ENCODE data around the gene DHTKD1.
A peak's percentile ranks its signal among the peaks of the same experiment; 100 is the strongest.

Gene DHTKD1

GRCh38 chr10:12068449-12069269 is at the start of gene DHTKD1:
Gene DHTKD1 (plus strand): TSS chr10:12068954. CDS start chr10:12069034, 80 bp downstream.
- peak; percentile 97 for DNase-seq (ENCODE audit: low spot score)

GRCh38 chr10:12019283-12019971 is 49.3 kb upstream of the DHTKD1 start:
- DNase-seq (ENCODE audit: low spot score): no peak

DNA sequence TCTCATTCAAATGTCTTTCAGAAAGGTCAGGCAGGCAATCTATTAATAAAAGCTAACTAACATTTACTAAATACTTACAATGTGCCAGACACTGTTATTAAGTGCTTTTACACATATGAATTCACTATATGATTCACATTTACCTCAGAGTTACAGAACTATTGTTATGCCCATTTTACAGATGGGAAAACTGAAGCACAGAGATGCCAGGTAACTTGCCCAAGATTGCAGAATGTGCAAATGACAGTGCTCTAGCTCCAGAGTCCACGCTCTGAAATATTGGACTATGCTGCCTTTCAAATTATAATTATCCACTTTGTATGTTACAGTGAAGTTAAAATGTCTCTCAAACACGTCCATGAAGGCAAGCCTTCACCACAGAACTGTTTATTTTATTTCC is 48.2 kb upstream of the DHTKD1 start:
- DNase-seq (ENCODE audit: low spot score): no peak

GRCh38 chr10:12022580-12023257 is 46.0 kb upstream of the DHTKD1 start:
- DNase-seq (ENCODE audit: low spot score): no peak

GRCh38 chr10:12025591-12025990 is 43.2 kb upstream of the DHTKD1 start:
- DNase-seq (ENCODE audit: low spot score): no peak

- no peak for DNase-seq (ENCODE audit: low spot score)
Observed at GRCh38 chr10:12027539-12027938, 41.2 kb upstream of the DHTKD1 start.

- no peak for DNase-seq (ENCODE audit: low spot score)
Observed at GRCh38 chr10:12031404-12031803, 37.4 kb upstream of the DHTKD1 start.

DNA sequence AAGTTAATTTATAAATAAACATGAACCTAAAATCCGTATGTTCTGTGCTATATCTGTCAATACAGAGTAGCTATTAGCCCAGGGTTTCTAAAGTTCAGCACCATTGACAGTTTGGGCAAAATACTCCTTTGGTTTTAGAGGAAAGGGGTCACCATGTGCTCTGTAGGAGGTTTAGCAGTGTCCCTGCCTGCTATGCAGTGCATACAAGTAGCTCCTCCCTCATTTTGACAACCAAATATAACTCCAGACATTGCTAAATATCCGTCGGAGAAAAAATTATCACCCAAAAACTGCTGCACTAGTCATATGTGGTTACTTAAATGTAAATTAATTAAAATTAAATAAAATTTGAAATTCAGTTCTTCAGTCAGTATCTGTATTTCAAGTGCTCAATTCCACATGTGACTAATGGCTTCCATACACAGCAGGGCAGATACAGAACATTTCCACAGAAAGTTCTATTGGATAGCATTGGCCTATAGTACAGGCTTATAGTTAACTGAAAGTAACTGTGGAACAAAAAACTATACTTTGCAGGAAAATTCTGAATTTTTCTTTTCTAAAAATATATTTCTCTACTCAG is 32.6 kb upstream of the DHTKD1 start:
- no peak for DNase-seq (ENCODE audit: low spot score)

DNA sequence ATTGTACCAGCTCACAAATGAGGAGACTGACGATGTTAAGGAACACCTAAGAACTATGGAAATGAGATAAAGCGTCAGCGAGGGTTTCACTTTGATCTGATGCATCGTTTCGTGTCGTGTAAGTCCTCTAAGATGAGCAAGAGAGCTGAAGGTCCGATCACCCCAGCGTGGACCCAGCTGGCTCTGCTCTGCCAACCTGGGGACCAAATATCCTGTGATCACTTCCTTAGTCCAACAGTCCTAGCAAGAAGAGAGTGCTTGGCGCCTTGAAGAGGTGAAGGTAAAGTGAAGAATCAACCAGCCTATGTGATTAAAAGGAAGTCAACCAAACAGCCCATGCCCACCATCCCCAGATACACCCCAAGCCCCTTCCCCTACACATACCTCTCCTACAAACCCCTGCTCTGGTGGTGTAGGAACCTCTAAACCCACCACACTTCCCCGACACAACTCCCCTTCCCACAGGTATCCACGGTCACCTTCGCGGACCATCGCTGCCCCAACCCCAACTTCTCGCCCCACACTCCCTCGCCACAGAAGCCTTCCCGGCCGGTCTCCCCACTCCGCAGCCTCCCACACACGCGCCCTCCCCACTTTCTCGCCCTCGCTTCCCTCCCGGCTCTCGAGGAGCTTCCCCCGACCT is 26.9 kb upstream of the DHTKD1 start:
- peak; percentile 14 for DNase-seq (ENCODE audit: low spot score)

DNA sequence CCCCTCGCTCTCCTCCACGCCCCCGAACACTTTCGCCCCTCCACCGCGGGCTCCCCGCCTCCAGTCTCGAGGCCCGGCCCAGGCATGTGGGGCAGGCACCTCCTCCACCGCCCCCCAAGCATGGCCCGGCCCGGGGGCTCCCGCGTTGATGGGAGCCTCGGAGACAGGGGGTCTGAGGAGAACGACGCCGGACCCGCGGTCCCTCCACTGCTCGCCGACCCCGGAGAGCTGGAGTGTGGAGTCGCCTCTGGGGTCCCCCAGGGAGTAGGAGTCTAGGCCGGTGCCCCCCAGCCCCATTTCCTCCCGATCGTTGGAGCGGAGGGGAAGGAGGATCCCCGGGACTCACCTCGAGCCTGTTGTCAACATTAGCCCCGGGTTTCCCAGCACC is 26.4 kb upstream of the DHTKD1 start:
- DNase-seq (ENCODE audit: low spot score): no peak

GRCh38 chr10:12042797-12043651 is 25.7 kb upstream of the DHTKD1 start, which contains the start of gene UPF2:
Gene UPF2 (minus strand): TSS chr10:12042809. CDS start chr10:12035423, 7,386 bp downstream.
- peak; percentile 99 for DNase-seq (ENCODE audit: low spot score)

DNA sequence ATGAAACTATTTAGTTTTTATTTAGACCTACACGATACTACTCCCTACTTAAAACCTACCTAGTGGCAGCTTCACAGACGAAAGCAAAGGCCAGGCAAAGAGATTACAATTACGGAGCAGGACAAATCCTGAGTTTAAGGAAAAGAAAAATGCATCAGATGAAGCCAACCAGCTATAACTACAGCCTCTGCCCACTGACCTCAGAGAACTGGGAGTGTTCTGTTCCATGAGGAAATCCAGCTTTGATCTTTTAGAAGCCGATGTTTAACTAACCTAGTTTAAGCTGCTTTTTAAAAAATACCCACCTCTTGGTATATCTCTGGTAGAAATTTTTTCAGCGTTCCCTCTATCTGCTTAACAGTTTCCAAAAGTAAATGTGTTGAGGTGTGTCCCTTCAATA is 23.2 kb upstream of the DHTKD1 start:
- DNase-seq (ENCODE audit: low spot score): no peak

DNA sequence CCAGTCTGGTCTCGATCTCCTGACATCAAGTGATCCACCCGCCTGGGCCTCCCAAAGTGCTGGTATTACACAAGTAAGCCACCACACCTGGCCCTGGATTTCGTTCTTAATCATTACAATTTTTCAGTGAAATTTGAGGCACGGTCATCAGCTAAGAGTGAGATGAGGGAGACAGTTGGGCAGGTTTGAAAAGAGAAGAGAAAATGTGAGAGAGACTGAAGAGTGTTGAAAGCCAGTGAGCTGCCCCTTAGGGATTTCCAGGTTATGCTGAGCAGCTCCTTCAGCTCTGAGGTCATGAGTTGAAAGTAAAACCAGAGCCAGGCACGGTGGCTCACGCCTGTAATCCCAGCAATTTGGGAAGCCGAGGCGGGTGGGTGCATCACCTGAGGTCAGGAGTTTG is 20.2 kb upstream of the DHTKD1 start:
- DNase-seq (ENCODE audit: low spot score): no peak

DNA sequence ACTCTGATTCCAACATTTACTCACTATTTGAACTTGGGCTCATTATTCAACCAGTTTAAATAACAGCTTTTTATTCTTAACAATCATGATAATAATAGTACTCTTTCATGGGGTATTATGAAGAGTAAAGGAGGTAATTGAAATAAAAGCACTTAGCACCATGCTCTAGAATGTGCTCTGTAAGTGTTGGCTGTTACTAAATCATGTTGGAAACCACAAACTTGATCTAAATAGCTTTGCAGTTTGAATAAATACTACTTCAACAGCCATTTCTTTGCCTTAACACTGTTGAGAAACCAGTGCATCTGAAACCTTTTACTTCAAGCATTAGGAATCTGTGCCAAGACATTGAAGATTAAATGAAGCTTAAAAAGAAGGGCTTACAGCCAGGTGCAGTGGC is 18.2 kb upstream of the DHTKD1 start:
- DNase-seq (ENCODE audit: low spot score): no peak

- DNase-seq (ENCODE audit: low spot score): no peak
Observed at GRCh38 chr10:12051241-12051640, 17.5 kb upstream of the DHTKD1 start.

- no peak for DNase-seq (ENCODE audit: low spot score)
Observed at GRCh38 chr10:12055732-12056131, 13.0 kb upstream of the DHTKD1 start.

GRCh38 chr10:12056748-12057147 is 12.0 kb upstream of the DHTKD1 start:
- no peak for DNase-seq (ENCODE audit: low spot score)

DNA sequence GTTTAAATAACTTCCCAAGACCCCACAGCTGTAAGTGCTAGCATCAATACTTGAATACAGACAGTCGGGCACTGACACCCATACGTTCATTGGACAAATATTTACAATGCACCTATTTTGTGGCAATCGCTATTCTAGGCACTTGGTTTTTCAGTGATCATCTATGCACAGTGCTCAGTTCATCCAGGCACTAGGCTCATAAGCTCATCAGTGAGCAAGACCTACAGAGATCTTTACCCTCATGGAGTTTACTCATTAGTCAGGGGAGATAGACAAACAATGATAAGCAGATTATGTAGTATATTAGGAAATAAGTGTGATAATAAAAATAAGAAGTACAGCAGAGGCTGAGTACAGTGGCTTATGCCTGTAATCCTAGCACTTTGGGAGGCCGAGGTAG is 7.6 kb upstream of the DHTKD1 start:
- DNase-seq (ENCODE audit: low spot score): no peak

DNA sequence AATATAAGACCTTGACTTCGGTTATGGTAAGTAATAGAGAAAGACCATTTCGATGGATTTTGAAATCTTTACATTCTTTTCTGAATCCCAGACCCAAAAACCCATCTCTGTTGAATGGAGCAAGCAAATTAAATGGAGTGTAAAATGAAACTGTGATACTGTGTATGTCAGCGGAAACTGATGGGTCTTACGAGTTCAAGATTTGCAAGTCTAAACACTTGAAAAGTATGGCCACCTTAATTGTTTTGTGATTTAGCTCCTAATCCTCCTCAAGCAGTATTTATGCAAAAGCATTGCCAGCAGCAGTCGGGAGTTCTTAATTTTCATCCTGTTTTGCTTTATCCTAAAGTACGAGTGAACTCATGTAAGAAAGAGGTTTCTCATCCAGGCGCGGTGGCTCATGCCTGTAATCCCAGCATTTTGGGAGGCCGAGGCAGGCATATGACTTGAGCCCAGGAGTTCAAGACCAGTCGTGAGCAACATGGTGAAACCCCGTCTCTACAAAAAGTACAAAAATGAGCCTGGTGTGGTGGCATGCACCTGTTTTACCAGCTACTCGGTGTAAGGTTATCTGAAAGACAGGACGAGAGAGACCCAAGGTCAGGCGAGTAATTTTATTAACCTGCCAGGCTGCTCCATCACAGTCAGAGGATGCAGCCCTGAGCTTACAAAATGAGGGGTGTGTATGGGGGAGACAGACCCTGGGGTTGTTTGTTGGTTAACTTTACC is 5.8 kb upstream of the DHTKD1 start:
- DNase-seq (ENCODE audit: low spot score): no peak

- no peak for DNase-seq (ENCODE audit: low spot score)
Observed at GRCh38 chr10:12063483-12063818, 5.3 kb upstream of the DHTKD1 start.
